HG03457 (cell line): ENCODE measurements around the gene TMBIM6.
"Not testable (repeated sequence)": the region's sequence is repeated elsewhere in the genome, so short reads cannot be mapped to it uniquely, and the experiment has no call there.

Experiments used
- ATAC-seq: cut with Tn5 transposase; IDR thresholded peaks from one replicate; pipeline ENCODE4 v1.9.1; 2021; ENCODE audit warnings: moderate number of reproducible peaks; ENCODE audit not compliant: unreplicated experiment

Gene TMBIM6

DNA sequence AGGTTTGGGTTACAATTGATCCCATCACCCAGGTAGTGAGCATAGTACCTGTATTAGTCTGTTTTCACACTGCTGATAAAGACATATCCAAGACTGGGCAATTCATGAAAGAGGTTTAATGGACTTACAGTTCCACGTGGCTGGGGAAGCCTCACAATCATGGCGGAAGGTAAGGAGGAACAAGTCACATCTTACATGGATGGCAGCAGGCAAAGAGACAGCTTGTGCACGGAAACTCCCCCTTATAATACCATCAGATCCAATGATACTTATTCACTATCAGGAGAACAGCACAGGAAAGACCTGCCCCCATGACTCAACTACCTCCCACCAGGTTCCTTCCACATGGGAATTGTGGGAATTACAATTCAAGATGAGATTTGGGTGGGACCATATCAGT is 20.0 kb upstream of the TMBIM6 start:
- not testable (repeated sequence) for ATAC-seq

DNA sequence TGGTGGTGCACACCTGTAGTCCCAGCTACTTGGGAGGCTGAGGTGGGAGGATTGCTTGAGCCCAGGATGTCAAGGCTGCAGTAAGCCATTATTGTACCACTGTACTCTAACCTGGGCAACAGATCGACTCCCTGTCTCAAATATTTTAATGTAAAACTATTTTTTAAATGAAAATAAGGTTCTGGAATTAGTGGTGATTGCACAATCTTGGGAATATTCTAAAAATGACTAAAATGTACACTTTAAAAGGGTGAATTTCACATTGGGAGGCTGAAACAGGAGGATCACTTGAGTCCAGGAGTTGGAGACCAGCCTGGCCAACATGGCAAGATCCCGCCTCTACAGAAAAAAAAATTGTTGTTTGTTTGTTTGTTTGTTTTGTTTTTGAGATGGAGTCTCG is 12.9 kb upstream of the TMBIM6 start:
- no peak for ATAC-seq

- ATAC-seq: no peak
These were observed 11.3 kb upstream of the TMBIM6 start for GRCh38 chr12:49730050-49730449.

- ATAC-seq: no peak
These were observed 10.7 kb upstream of the TMBIM6 start for GRCh38 chr12:49730568-49731101.

- no peak for ATAC-seq
These were observed 7.9 kb upstream of the TMBIM6 start for GRCh38 chr12:49733219-49734017.

GRCh38 chr12:49734900-49735299 is 6.5 kb upstream of the TMBIM6 start:
- ATAC-seq: not testable (repeated sequence)

DNA sequence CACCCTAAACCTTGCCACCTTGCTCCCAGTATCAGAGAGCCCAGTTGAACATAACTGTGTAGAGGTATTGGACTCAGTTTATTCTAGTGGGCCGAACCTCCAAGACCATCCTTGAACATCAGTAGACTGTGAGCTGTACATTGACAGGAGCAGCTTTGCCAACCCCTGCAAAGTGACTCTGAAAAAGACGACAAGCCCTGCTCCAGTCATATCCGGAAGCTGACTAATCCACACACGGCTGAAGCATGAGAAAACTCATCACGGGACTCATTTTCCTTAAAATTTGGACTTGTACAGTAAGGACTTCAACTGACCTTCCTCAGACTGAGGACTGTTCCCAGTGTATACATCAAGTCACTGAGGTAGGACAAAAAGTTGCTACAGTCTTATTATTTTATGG is 2.6 kb upstream of the TMBIM6 start:
- ATAC-seq: not testable (repeated sequence)

DNA sequence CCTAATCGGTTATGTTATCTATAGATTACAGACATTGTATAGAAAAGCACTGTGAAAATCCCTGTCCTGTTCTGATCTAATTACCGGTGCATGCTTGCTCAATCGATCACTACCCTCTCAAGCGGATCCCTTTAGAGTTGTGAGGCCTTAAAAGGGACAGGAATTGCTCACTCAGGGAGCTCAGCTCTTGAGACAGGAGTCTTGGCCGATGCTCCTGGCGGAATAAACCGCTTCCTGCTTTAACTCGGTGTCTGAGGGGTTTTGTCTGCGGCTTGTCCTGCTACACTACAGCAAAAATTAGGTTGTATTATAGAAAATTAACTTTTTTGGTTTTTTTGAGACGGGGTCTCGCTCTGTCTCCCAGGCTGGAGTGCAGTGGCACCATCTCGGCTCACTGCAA is 1.1 kb upstream of the TMBIM6 start:
- not testable (repeated sequence) for ATAC-seq

DNA sequence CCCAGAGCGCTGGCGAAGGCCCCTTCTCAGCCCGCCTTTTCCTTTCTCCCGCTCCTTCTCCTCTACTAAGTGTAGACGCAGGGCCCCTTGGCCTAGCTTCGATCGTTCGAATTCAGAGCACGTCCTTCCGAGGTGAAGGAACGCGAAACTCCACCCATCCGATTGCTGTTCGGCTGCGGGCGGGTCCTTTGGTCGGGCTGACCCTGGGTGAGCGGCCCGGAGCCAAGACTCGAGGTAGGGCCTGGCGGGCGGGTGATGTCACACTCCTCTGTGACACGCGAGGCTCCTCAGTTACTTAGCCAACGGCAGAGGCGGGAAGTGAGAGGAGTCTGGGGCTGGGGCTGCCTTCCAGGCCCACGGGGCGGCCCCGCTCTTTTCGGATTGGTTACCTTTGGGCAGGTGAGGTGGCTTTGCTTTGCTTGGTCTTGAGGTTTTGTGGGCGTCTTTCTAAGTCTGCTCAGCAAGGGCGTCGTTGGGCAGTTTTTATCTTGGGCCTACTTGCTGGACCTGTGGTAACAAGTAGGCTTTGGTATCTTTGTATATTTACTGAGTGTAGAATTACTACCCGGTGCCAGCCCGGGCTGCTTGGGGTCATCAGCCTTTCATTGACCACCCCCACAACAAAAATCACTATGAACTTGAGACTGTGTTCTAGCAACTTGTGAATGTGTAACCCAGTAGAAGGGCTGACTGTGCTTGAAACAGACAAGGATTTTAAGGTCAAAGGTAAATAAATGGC is 694 bp downstream of the TMBIM6 start:
- peak; percentile 50 for ATAC-seq

DNA sequence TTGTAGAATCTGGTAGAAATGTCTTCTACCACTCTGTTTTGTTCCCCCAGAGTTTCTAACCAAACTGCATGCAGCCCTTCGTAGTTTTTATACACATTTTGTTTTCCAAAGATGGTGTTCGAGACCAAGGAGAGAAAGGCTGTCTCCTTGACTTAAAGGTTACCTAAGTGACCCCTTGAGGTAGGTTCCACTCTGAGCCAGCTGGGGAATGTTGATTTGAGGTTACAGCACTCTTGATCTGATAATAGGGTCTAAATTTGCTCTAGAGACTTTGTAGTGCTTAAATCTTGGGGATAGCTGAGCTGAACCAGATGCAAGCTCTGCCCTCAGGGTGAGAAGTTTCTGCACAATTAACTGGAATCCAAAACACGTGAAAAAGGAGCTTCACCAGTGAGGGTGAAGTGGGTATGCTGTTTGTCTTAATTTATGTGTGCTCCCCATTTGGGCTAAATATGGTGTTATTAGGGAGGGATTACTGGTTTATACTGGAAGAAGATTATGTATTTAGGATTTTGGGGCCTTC is 3.1 kb downstream of the TMBIM6 start:
- no peak for ATAC-seq

DNA sequence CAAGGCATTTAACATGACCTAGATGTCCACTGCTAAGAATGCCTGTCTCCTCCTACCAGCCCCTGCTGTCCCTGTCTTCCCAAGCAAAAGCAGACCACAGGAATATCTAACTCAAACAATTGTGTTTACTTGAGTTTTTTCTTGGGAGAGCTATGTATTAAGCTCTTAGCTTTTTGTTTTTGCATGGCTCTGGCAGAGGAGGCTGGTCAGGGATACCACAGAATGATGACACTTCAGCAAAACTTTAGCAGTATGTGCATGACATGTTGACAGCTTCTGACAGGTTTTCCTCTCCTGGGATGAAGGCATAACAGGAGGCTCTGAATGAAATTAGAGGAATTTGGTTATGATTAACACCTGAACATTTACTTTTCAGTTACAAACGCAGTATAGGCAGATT is 6.9 kb downstream of the TMBIM6 start:
- ATAC-seq: no peak

GRCh38 chr12:49748800-49749199 is 7.4 kb downstream of the TMBIM6 start:
- ATAC-seq: no peak

DNA sequence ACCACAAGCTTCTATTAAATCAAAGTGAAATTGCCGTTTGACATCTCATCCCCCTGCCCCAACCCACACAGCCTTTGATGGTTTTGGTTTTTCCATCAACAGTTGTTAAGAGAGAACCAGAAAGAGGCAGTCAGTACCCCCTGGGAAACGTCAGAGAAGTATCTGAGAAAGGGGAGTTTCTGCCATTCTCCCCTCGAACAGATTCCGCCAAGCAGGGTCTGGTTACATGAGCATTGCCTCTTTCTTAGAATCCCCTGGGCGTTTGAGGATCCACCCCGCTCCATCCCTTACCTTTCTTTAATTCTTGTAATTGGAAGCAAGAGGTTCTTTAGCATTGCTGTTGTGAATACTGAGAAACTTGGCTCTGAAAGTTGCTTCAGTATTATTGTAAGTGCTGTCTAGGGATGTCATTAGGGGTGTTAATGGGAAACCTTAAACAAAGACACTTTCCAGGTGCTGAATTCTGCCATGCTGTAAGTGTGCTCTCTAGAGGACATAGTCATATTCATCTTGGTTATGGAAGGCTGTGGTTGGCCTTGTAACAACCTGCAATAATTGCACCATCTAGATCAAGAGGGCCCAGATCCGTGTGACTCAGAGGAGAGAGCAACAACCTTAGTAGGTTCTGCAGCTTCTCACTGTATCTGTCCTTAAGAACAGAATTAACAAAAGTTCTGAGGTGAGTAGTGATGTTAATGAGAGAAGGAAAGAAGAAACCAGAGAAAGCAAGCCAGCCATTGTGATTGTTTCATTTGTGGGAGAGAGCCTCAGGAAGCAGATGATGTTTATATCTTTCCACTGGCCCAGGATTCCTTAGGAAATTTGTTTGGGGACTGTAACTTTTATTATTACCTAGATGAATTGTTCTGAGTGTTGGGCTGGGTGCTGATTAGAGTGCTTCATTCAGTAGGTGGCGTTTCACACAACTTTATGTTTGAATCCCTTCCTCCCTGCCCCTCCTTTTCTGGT is 9.0 kb downstream of the TMBIM6 start:
- ATAC-seq: no peak

GRCh38 chr12:49750996-49751393 is 9.6 kb downstream of the TMBIM6 start:
- ATAC-seq: no peak

GRCh38 chr12:49761677-49762467 is 20.5 kb downstream of the TMBIM6 start:
- no peak for ATAC-seq

DNA sequence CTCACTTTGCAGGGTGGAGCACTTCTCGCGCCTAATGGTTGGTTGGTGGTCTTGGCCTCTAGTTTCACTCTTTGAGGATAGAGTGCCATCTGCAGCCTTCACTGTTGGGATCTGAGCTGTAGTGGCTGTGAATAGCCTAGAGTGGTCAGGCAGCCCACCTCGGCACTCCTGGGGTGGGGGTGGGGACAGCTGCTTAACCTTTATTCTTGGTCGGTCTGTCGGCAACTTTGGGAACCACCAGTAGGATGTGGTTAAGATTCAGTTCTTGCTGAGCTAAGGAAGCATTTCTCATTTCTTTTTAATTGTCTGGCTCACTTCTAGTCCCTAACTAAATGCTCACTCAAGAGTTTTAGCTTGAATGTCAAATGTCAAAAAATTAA is 21.1 kb downstream of the TMBIM6 start:
- ATAC-seq: no peak

- ATAC-seq: no peak
These were observed 21.7 kb downstream of the TMBIM6 start for GRCh38 chr12:49763006-49763591.

GRCh38 chr12:49764126-49764525 is 22.8 kb downstream of the TMBIM6 start:
- ATAC-seq: no peak

- ATAC-seq: no peak
These were observed 24.7 kb downstream of the TMBIM6 start for GRCh38 chr12:49766115-49766455.

DNA sequence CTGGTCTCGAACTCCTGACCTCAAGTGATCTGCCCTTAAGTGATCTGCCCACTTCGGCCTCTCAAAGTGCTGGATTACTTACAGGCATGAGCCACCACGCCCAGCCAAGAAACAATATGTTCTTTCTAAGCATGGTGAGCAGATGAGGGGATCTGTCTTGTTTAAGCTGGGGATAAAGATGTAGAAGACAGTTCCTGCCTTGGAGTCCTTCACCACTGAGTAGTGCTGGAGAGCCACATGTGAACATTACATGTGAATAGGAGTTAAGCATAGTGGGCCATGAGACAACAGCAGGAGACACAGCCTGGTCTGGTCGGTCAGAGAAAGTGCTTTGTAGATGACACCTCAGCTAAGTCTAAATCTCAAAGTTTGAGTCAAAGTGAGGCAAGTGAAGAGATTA is 26.0 kb downstream of the TMBIM6 start:
- no peak for ATAC-seq
